NT2/D1 (cell line): ENCODE data around the gene DCP1B.

Source experiments
- YY1 ChIP-seq: IDR thresholded peaks from 2 replicates; pipeline ENCODE4 v1.6.1; 2011; ENCODE audit not compliant: insufficient read length, insufficient read depth
- ZNF274 ChIP-seq: IDR thresholded peaks from 2 replicates; pipeline ENCODE4 v1.6.1; 2011; ENCODE audit warnings: mild to moderate bottlenecking, low read depth, low read length

DNA sequence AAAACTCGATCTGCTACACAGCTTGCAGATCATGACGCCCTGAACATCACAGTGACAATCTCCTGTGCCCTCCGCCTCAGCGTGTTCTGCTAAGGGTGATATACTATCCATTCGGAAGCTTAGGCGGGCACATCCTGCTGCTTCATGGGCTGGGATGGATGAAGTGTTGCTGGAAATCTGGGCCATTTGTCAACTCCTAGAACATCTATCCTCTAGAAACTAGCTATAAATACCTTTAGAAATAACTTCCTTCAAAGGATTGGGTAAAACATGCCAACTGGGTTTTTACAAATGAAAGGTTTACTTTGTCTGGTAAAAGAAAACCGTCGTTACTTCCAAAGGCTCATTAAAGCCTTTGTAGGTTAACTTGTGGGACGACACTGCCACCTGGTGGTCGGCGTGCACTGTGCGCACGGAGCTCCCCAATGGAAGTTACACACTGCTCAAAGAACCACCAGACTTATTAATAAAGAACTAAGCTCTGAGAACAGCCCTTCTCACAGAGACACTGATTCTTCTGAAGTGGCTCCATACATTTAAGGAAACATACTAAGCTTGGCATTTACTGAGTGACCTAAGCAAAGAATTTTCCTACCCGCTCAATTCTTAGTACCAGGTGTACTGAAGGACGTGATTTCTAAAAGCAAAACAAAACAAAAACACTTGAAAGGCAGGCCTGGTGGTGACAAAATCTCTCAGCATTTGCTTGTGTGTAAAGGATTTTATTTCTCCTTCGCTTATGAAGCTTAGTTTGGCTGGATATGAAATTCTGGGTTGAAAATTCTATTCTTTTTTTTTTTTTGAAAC, 64.3 kb downstream of the DCP1B start:
- no peak for TF ChIP-seq YY1
- no peak for TF ChIP-seq ZNF274
